GM19193 (cell line): Measurements from ENCODE around the gene DRP2.

ENCODE experiments used
- POLR2A ChIP-seq: IDR thresholded peaks from 4 replicates; pipeline ENCODE4 v1.6.1; 2011; ENCODE audit not compliant: insufficient read depth, insufficient read length; ENCODE audit errors: extremely low read depth

Gene DRP2

GRCh38 chrX:101229170-101229569 is 9.6 kb downstream of the DRP2 start:
- TF ChIP-seq POLR2A, result no peak

DNA sequence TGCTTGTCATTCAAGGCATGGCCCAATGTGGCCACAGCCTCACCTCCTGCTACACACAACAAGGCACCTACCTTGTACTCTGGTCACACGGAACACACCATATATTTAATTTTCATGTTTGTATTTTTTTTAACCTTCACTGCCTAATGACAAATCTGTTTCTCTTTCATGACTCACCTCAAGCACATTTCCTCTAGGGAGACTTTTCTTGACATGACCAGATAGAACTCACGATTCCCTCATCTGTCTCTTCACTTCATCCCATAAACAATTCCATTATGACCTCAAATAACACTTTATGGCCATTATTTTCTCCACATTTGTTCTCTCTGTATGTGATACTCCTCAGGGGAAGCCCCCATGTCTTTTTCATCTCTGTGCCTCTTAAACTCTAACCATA is 11.1 kb downstream of the DRP2 start:
- no peak for TF ChIP-seq POLR2A

DNA sequence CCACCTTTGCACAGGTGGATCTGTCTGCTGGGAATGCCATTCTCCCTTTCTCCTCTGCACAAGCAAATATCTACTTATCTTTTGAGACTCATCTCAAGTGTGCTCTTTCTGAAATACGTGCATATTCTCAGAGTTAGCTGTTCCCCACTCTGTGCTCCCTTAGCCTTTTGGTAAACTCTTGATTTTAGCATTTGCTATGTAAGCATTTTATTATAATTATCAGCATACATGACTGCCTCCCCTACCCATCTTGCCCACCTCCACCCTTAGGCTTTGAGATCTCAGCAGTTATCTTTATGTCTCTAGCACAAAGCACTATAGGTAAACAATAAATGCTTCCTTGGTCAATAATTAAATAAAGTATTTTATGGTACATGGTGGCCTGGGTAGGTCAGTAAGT is 11.5 kb downstream of the DRP2 start:
- TF ChIP-seq POLR2A, result no peak

GRCh38 chrX:101232316-101232715 is 12.7 kb downstream of the DRP2 start:
- no peak for TF ChIP-seq POLR2A

DNA sequence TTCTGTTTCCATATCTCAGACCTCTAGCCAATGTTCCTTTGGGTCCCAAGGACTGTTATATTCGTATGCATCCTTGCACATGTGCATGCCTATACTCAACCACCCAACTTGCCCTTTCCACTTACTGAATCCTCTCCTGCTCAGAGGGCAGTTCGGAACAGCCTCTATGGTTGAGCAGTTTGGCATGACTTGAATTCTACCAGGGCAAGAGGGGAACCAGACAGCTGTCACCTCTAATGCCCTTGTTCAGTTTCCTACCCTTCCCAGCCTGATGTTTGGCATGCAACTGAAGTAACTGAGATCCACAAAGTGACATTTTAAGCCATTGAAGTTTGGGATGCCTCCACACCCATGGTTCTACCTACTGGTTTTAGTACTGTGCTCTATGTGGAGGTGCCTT is 17.5 kb downstream of the DRP2 start:
- no peak for TF ChIP-seq POLR2A

- TF ChIP-seq POLR2A, result no peak
These were observed 21.9 kb downstream of the DRP2 start for GRCh38 chrX:101241531-101241930.

DNA sequence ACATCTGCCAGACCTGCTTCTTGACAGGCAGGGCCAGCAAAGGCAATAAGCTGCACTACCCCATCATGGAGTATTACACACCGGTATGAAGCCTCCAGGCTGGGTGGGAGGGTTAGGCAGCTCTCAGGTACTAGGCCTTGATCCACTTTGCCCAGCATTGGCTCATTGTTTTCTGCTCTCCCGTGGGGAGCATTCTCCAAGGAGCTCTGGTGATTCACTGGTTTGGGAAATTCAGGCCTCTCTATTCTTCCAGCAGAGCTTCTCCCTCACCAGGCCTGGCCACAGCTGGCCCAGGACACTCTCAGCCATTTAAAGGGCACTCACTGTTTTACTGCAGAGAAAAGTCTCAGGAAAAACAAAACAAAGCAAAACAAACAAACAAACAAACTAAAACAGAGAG is 33.0 kb downstream of the DRP2 start:
- no peak for TF ChIP-seq POLR2A

DNA sequence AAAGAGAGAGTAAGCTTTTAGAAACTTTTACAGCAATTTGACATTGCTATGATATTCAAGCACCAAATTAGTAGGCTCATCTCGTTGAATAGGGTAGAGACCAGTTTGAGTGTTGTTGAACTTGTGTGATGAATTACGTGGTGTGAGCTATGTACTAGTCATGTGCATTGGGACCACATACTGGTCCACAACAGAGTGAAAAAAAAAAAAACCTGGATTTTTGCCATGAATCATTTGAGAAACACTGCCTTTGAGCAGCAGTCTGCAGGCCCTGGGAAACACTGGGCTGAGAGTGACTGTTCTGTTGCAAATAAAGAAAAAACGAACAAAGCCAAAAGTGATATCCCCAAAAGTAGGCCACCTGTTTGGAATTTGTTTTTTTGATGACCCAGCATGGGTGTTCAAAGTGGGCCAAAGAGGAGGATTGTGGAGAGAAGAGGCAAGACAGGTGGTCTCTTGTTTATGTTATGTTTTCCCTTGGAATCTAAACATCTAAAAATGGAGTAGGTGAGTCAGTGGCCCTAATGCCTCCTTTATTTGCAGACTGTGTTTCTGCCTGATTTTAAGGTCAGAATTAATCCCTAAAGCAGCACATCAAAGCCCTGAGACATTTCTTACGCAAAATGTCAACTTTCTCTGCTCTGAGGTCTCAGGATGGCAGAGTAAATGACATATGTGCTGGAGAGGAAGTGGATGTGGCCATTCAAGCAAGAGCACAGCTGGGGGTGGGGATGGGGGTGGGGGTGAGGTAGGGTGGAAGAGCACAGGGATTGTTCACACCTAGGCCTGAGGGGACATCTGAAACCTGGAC is 38.1 kb downstream of the DRP2 start:
- no peak for TF ChIP-seq POLR2A

DNA sequence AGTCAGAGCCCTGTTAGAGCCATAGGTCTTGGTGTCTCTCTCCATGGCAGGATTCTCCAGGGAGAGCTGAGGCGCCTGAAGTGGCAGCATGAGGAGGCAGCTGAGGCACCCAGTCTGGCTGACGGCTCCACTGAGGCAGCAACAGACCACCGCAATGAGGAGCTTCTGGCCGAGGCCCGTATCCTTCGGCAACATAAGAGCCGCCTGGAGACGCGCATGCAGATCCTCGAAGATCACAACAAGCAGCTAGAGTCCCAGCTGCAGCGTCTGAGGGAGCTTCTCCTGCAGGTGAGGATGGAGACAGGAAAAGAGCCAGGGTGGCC is 38.6 kb downstream of the DRP2 start:
- no peak for TF ChIP-seq POLR2A

DNA sequence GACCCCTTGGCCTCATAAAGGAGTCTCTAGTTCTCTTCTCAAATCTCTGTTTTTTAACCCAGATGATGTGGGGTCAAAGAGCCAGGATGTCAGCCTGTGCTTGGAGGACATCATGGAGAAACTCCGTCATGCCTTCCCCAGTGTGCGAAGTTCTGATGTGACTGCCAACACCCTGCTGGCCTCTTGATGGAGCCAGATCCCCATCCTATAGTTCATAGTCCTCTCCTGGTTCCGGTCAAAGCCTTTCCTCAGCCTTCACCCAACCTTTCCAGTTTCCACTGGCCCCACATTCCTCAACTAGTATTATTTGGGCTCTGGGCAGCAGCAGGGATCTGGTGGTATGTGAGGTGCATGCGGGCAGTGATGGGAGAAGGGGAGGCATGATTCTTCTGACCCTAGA is 40.8 kb downstream of the DRP2 start:
- no peak for TF ChIP-seq POLR2A

DNA sequence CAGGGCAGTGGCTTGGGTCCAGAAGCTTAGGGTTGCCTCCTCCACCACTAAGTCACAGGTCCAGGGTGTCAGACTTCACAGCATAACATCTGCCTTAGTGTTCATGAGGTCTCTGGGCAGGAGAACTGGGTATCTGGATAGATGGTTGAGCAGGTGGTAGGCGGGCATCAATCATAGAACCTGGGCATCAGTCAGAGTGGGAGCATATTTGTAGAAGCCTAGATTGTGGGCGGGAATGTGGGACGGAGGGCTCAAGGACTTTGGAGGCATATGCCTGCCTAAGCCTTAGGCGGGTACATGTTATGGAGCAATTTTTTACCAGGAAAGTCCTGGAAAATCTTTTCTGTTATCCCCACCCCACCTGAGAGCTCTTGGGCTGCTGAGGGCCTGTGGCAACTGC is 43.0 kb downstream of the DRP2 start:
- TF ChIP-seq POLR2A, result no peak

- TF ChIP-seq POLR2A, result no peak
These were observed 44.2 kb downstream of the DRP2 start for GRCh38 chrX:101263766-101264165.

GRCh38 chrX:101265869-101266428 is 46.4 kb downstream of the DRP2 start:
- no peak for TF ChIP-seq POLR2A

- TF ChIP-seq POLR2A, result no peak
These were observed 54.6 kb downstream of the DRP2 start for GRCh38 chrX:101274198-101274597.

GRCh38 chrX:101276238-101276637 is 56.7 kb downstream of the DRP2 start:
- no peak for TF ChIP-seq POLR2A

GRCh38 chrX:101287402-101287801 is 67.8 kb downstream of the DRP2 start:
- no peak for TF ChIP-seq POLR2A
